HG02970 (cell line): Measurements from ENCODE around the gene WDR7.

Source experiments
- ATAC-seq: cut with Tn5 transposase; IDR thresholded peaks from one replicate; pipeline ENCODE4 v1.9.1; 2021; ENCODE audit warnings: mild to moderate bottlenecking, moderate library complexity, moderate number of reproducible peaks; ENCODE audit not compliant: unreplicated experiment, low FRiP score

The WDR7 gene

GRCh38 chr18:56873441-56874140 is 222.4 kb downstream of the WDR7 start:
- no peak for ATAC-seq

GRCh38 chr18:56878711-56879110 is 227.6 kb downstream of the WDR7 start:
- no peak for ATAC-seq

GRCh38 chr18:56884511-56884910 is 233.4 kb downstream of the WDR7 start:
- no peak for ATAC-seq

GRCh38 chr18:56888978-56889377 is 237.8 kb downstream of the WDR7 start:
- no peak for ATAC-seq

- ATAC-seq: no peak
These were observed 238.5 kb downstream of the WDR7 start for GRCh38 chr18:56889621-56890020.

- no peak for ATAC-seq
These were observed 239.5 kb downstream of the WDR7 start for GRCh38 chr18:56890632-56891031.

GRCh38 chr18:56891116-56891515 is 240.0 kb downstream of the WDR7 start:
- no peak for ATAC-seq

- no peak for ATAC-seq
These were observed 240.7 kb downstream of the WDR7 start for GRCh38 chr18:56891870-56892269.

- no peak for ATAC-seq
These were observed 246.0 kb downstream of the WDR7 start for GRCh38 chr18:56897122-56897521.

GRCh38 chr18:56899660-56900059 is 248.5 kb downstream of the WDR7 start:
- no peak for ATAC-seq

- ATAC-seq: no peak
These were observed 249.3 kb downstream of the WDR7 start for GRCh38 chr18:56900195-56901094.

- no peak for ATAC-seq
These were observed 250.8 kb downstream of the WDR7 start for GRCh38 chr18:56901919-56902318.

- ATAC-seq: peak; percentile 64
These were observed 251.5 kb downstream of the WDR7 start for GRCh38 chr18:56902653-56903052.

- ATAC-seq: no peak
These were observed 252.5 kb downstream of the WDR7 start for GRCh38 chr18:56903686-56904085.

GRCh38 chr18:56907771-56908170 is 256.6 kb downstream of the WDR7 start:
- ATAC-seq: no peak

- ATAC-seq: no peak
These were observed 259.1 kb downstream of the WDR7 start for GRCh38 chr18:56910237-56910636.

- no peak for ATAC-seq
These were observed 259.8 kb downstream of the WDR7 start for GRCh38 chr18:56910967-56911366.

GRCh38 chr18:56913941-56914340 is 262.8 kb downstream of the WDR7 start:
- ATAC-seq: no peak

- ATAC-seq: no peak
These were observed 268.0 kb downstream of the WDR7 start for GRCh38 chr18:56919190-56919589.

- ATAC-seq: no peak
These were observed 270.8 kb downstream of the WDR7 start for GRCh38 chr18:56921896-56922480.

GRCh38 chr18:56926734-56927133 is 275.6 kb downstream of the WDR7 start:
- ATAC-seq: no peak
